KOPT-K1 (cell line): ENCODE data around the gene LDLR.
"Not testable (repeated sequence)": the region's sequence is repeated elsewhere in the genome, so short reads cannot be mapped to it uniquely, and the experiment has no call there.

Experiments
- H3K27ac ChIP-seq: fragments of 200-600 bp; sonication (generic); 2 replicates; pipeline ENCODE4 v1.5.1; 2016; ENCODE audit warnings: antibody characterized with exemption, mild to moderate bottlenecking, low read depth, low read length; ENCODE audit not compliant: poor library complexity, severe bottlenecking
- H3K36me3 ChIP-seq: fragments of 200-600 bp; sonication (generic); 2 replicates; pipeline ENCODE4 v1.5.1; 2017; ENCODE audit warnings: antibody characterized with exemption, mild to moderate bottlenecking, low read length, moderate library complexity; ENCODE audit not compliant: insufficient read depth
- H3K9me3 ChIP-seq: fragments of 200-600 bp; sonication (generic); 2 replicates; pipeline ENCODE4 v1.5.1; 2017; ENCODE audit warnings: antibody characterized with exemption, low read length, mild to moderate bottlenecking; ENCODE audit not compliant: insufficient read depth, poor library complexity, severe bottlenecking

The LDLR gene

DNA sequence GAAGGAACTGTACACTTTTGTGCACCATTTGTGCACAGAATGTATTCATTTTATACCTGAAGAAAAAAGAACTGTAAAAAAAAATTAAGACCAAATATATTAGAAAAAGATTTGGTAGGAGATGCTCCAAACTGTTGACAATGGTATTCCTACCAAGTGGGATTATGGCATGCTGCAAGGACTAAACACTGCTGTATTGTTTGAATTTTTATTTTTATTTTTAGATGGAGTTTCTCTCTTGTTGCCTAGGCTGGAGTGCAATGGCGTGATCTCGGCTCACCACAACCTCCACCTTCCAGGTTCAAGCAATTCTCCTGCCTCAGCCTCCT lies 71.1 kb downstream of the LDLR start:
- H3K9me3 ChIP-seq, H3K36me3 ChIP-seq, H3K27ac ChIP-seq: not testable (repeated sequence)

DNA sequence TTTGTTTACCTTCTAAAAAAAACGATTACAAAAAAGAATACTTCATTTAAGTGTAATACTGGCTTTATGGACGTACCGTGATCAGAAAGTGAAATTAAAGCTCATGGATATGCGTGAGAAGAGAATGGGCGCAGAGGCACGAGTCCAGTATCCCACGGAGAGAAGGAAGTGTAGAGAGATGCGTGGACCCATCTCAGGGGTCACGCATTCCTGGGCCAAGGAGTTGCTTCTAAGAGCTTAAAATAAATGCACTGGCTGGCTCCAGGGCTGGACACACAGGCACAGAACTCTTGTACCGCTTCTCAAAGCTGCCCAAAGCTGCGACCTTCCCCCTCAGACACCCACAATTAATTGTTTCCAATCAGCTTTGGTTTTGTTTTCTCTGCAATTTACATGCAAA lies 75.0 kb downstream of the LDLR start:
- Histone ChIP-seq H3K27ac (no peak overlapping the region), H3K36me3 (no peaks in the 10 kb centered on the region), H3K9me3 (no peaks in the 10 kb centered on the region)

- Histone ChIP-seq H3K27ac (no peak overlapping the region), H3K36me3 (no peaks in the 10 kb centered on the region)
These were observed 75.7 kb downstream of the LDLR start for GRCh38 chr19:11164879-11165406.

GRCh38 chr19:11165486-11166030 lies 76.3 kb downstream of the LDLR start:
- H3K9me3 ChIP-seq: no peaks in the 10 kb centered on the region
- no peak overlapping the region for H3K27ac ChIP-seq
- no peaks in the 10 kb centered on the region for H3K36me3 ChIP-seq

More at GRCh38 chr19:11164879-11165406, 75.7 kb downstream of the LDLR start:
- no peaks in the 10 kb centered on the region for H3K9me3 ChIP-seq

DNA sequence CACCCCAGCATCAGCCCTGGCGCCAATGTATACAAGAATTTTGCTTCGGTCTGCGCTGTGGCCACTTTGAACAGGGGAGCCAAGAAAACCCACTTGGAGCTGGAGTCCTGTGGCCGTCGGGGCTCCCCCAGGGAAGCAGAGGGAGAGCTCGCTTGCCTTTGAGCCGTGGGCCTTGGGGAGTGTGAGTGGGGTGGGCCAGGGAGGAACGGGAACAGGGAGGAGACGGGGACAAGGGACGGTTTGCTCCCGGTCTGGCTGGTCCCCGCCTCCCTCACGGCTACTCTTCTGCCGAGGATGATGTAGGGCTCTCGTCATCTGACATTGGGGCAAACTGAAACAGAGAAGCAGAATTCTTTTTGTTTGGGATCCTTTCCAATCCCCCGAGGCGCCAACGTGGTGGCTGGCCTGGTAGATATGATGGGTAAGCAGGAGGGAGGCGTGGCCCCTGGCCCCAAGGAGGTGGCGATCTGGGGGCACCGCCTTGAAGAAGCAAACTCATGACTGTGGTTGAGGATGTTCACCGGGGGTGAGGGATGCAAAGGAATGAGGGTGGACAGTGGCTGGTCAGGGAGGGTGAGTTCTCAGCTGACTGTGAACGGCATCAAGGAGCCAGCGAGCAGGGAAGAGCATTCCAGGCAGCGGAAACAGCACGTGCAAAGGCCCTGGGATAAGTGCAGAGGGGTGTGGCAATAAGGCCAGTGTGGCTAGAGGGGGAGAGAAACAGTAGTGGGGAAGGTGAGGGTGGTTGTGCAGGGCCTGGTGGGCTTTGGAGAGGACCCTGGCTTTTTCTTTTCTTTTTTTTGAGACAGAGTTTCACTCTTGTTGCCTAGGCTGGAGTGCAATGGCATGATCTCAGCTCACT lies 77.2 kb downstream of the LDLR start:
- Histone ChIP-seq H3K36me3 (no peaks in the 10 kb centered on the region), H3K9me3 (no peaks in the 10 kb centered on the region), H3K27ac (no peak overlapping the region)

GRCh38 chr19:11168568-11168967 lies 79.3 kb downstream of the LDLR start:
- Histone ChIP-seq H3K36me3 (no peaks in the 10 kb centered on the region), H3K27ac (no peak overlapping the region), H3K9me3 (no peaks in the 10 kb centered on the region)

DNA sequence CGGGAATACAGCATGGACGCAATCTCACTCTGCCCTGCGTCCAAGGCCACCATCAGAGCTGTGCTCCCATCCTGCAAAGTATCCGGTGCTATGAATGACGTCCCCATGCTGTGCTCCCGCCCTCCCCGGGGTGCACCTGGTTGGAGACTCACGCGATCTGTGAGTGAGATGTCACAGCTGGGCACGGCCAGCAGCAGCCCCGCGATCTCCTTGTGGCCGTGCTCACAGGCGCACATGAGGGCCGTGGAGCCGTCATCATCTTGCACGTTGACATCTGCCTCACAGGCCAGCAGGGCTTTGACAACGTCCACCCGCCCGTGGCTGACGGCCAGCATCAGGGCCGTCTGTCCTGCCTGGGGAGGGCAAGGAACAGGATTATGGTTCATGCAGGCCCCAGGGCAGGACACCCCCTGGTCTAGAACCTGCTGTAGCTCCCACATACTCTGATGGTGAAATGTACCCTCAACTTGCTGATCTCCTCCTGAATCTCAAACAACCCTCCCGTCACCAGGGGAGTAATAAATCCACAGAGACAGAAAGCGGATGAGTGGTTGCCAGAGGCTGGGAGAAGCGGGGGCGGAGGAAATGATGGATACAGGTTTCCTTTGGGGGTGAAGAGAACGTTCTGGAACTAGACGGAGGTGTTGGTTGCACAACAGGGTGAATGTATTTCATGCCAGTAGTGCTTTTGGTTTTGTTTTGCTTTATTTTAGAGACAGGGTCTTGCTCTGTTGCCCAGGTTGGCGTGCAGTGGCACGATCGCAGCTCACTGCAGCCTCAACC lies 80.8 kb downstream of the LDLR start:
- no peaks in the 10 kb centered on the region for H3K9me3 ChIP-seq
- no peak overlapping the region for H3K27ac ChIP-seq
- H3K36me3 ChIP-seq: no peaks in the 10 kb centered on the region

GRCh38 chr19:11171144-11171543 lies 81.9 kb downstream of the LDLR start:
- no peaks in the 10 kb centered on the region for H3K9me3 ChIP-seq
- no peak overlapping the region for H3K27ac ChIP-seq
- no peaks in the 10 kb centered on the region for H3K36me3 ChIP-seq

GRCh38 chr19:11172576-11172975 lies 83.3 kb downstream of the LDLR start:
- no peaks in the 10 kb centered on the region for H3K9me3 ChIP-seq
- H3K36me3 ChIP-seq: no peaks in the 10 kb centered on the region
- no peak overlapping the region for H3K27ac ChIP-seq

GRCh38 chr19:11173516-11174155 lies 84.4 kb downstream of the LDLR start:
- no peaks in the 10 kb centered on the region for H3K36me3 ChIP-seq
- H3K27ac ChIP-seq: no peak overlapping the region
- no peaks in the 10 kb centered on the region for H3K9me3 ChIP-seq

GRCh38 chr19:11174336-11174735 lies 85.1 kb downstream of the LDLR start:
- H3K9me3 ChIP-seq: no peaks in the 10 kb centered on the region
- no peak overlapping the region for H3K27ac ChIP-seq
- H3K36me3 ChIP-seq: no peaks in the 10 kb centered on the region

- H3K36me3 ChIP-seq: no peaks in the 10 kb centered on the region
- H3K9me3 ChIP-seq: no peaks in the 10 kb centered on the region
- H3K27ac ChIP-seq: no peak overlapping the region
These were observed 86.7 kb downstream of the LDLR start for GRCh38 chr19:11175920-11176319.

GRCh38 chr19:11176466-11177193 lies 87.4 kb downstream of the LDLR start:
- no peaks in the 10 kb centered on the region for H3K36me3 ChIP-seq
- H3K27ac ChIP-seq: no peak overlapping the region
- no peaks in the 10 kb centered on the region for H3K9me3 ChIP-seq

- H3K36me3 ChIP-seq: no peaks in the 10 kb centered on the region
- no peaks in the 10 kb centered on the region for H3K9me3 ChIP-seq
- no peak overlapping the region for H3K27ac ChIP-seq
These were observed 88.3 kb downstream of the LDLR start for GRCh38 chr19:11177592-11177991.
